CD4-positive, CD25-positive, alpha-beta regulatory T cell (primary cell): Measurements from ENCODE around the gene XRCC4. TPM values are rescaled to one million over a fixed set of nuclear protein-coding genes. Genes with fewer than 3 reads are reported as not detected.

ENCODE experiments used
- ATAC-seq, 2 donors: fragments of 150-1000 bp; cut with Tn5 transposase; one replicate each; pipeline ENCODE4 v1.10.0; 2021; ENCODE audit warnings: low read depth in 2 of 2, moderate number of reproducible peaks in 2 of 2, moderate library complexity in 1 of 2
- DNase-seq, 3 donors: peaks; one replicate each; pipeline versions ENCODE4 v3.0.0 to v3.0.0-alpha.2; 2012 to 2022; ENCODE audit warnings: mixed read lengths in 1 of 3
- H3K27ac ChIP-seq: one replicate; pipeline ENCODE4 v1.7.0; 2013; ENCODE audit warnings: mild to moderate bottlenecking, low read length; ENCODE audit not compliant: insufficient read depth, poor library complexity, severe bottlenecking
- H3K27me3 ChIP-seq: one replicate; pipeline ENCODE4 v1.7.0; 2013; ENCODE audit warnings: low read length; ENCODE audit not compliant: control insufficient read depth, insufficient read depth
- H3K36me3 ChIP-seq: one replicate; pipeline ENCODE4 v1.7.0; 2013; ENCODE audit warnings: mild to moderate bottlenecking, low read length, moderate library complexity; ENCODE audit not compliant: control insufficient read depth, insufficient read depth
- H3K4me1 ChIP-seq: 2 replicates; pipeline ENCODE4 v1.7.0; 2013; ENCODE audit warnings: mild to moderate bottlenecking, low read length; ENCODE audit not compliant: insufficient read depth, control insufficient read depth, poor library complexity, severe bottlenecking
- H3K4me3 ChIP-seq: one replicate; pipeline ENCODE4 v1.7.0; 2013; ENCODE audit warnings: low read depth, mild to moderate bottlenecking, low read length, moderate library complexity
- H3K9me3 ChIP-seq, 2 experiments: 1 replicate in 1 of 2; 2 replicates in 1 of 2; pipeline ENCODE4 v1.7.0; 2013; ENCODE audit warnings: low read length in 2 of 2, mild to moderate bottlenecking in 1 of 2, moderate library complexity in 1 of 2; ENCODE audit not compliant: control insufficient read depth in 2 of 2
- H3K27ac Mint-ChIP-seq, 3 donors: one replicate each; pipeline ENCODE4 v1.8.0; 2020 to 2022; ENCODE audit warnings: mild to moderate bottlenecking in 3 of 3, mixed read lengths in 3 of 3, moderate library complexity in 2 of 3
- H3K27me3 Mint-ChIP-seq: one replicate; pipeline ENCODE4 v1.8.0; 2022; ENCODE audit warnings: mild to moderate bottlenecking, mixed read lengths
- H3K36me3 Mint-ChIP-seq: one replicate; pipeline ENCODE4 v1.8.0; 2020; ENCODE audit warnings: mixed read lengths
- H3K4me1 Mint-ChIP-seq, 4 donors: one replicate each; pipeline ENCODE4 v1.8.0; 2020 to 2022; ENCODE audit warnings: mixed read lengths in 4 of 4, mild to moderate bottlenecking in 1 of 4
- H3K4me3 Mint-ChIP-seq, 4 donors: one replicate each; pipeline ENCODE4 v1.8.0; 2020 to 2022; ENCODE audit warnings: mild to moderate bottlenecking in 4 of 4, mixed read lengths in 4 of 4, moderate library complexity in 3 of 4
- H3K9me3 Mint-ChIP-seq, 7 donors: one replicate each; pipeline ENCODE4 v1.8.0; 2020 to 2022; ENCODE audit warnings: mixed read lengths in 7 of 7, mild to moderate bottlenecking in 3 of 7, moderate library complexity in 2 of 7
- polyA plus RNA-seq, 4 donors: library from polyadenylated mRNA; unstranded; fragments of 300-500 nt; fragmentation: Illumina TruSeq; gene quantifications; one replicate each; pipeline ENCODE4 v1.2.3, GENCODE V29; 2021
- total RNA-seq: library from RNA; stranded (reverse); gene quantifications from one replicate; pipeline ENCODE4 v1.2.3, GENCODE V29; 2022

The XRCC4 gene
- total and polyA plus RNA-seq, 5 donors from 2014 or later, result 3.8 to 10.1 (median 6.2) TPM

GRCh38 chr5:83364312-83365299 is 287.3 kb downstream of the XRCC4 start:
- Histone ChIP-seq H3K4me1 (no peaks in the 10 kb centered on the region), H3K9me3 (no peaks in the 10 kb centered on the region), H3K4me3 (no peak overlapping the region), H3K36me3 (no peaks in the 10 kb centered on the region), H3K27ac (no peak overlapping the region), H3K27me3 (no peaks in the 10 kb centered on the region)
- Mint-ChIP-seq H3K36me3 (no peaks in the 10 kb centered on the region), H3K4me1 (peaks cover 0 to 3% (median 0%) of the 10 kb centered on the region in 4 donors), H3K4me3 (no peak overlapping the region), H3K27ac (no peak overlapping the region), H3K27me3 (no peaks in the 10 kb centered on the region), H3K9me3 (peaks cover 0 to 5% (median 3%) of the 10 kb centered on the region in 7 donors)
- no peak for DNase-seq
- no peak for ATAC-seq

- H3K27ac Mint-ChIP-seq, result no peak overlapping the region
- Histone ChIP-seq H3K4me1 (no peaks in the 10 kb centered on the region), H3K36me3 (no peaks in the 10 kb centered on the region), H3K27ac (no peak overlapping the region), H3K4me3 (no peak overlapping the region), H3K9me3 (no peaks in the 10 kb centered on the region), H3K27me3 (no peaks in the 10 kb centered on the region)
- H3K9me3 Mint-ChIP-seq, result peaks cover 0 to 6% (median 2%) of the 10 kb centered on the region in 7 donors
- no peaks in the 10 kb centered on the region for H3K36me3 Mint-ChIP-seq
- H3K4me1 Mint-ChIP-seq, result no peaks in the 10 kb centered on the region
- H3K27me3 Mint-ChIP-seq, result no peaks in the 10 kb centered on the region
- no peak for DNase-seq
- ATAC-seq, result no peak
- no peak overlapping the region for H3K4me3 Mint-ChIP-seq
Observed at GRCh38 chr5:83368319-83368718, 291.0 kb downstream of the XRCC4 start.

- H3K9me3 ChIP-seq, result no peaks in the 10 kb centered on the region
- H3K27me3 ChIP-seq, result no peaks in the 10 kb centered on the region
- H3K27ac ChIP-seq, result no peak overlapping the region
- no peaks in the 10 kb centered on the region for H3K27me3 Mint-ChIP-seq
- no peaks in the 10 kb centered on the region for H3K36me3 ChIP-seq
- no peak overlapping the region for H3K4me3 ChIP-seq
- no peaks in the 10 kb centered on the region for H3K4me1 Mint-ChIP-seq
- no peaks in the 10 kb centered on the region for H3K4me1 ChIP-seq
- peaks cover 0 to 6% (median 2%) of the 10 kb centered on the region in 7 donors for H3K9me3 Mint-ChIP-seq
- no peak overlapping the region for H3K27ac Mint-ChIP-seq
- H3K36me3 Mint-ChIP-seq, result no peaks in the 10 kb centered on the region
- ATAC-seq, result no peak
- no peak overlapping the region for H3K4me3 Mint-ChIP-seq
- DNase-seq, result no peak
Observed at GRCh38 chr5:83368835-83369234, 291.5 kb downstream of the XRCC4 start.

GRCh38 chr5:83370957-83371356 is 293.6 kb downstream of the XRCC4 start:
- H3K36me3 ChIP-seq, result no peaks in the 10 kb centered on the region
- no peaks in the 10 kb centered on the region for H3K9me3 ChIP-seq
- H3K27ac ChIP-seq, result no peak overlapping the region
- H3K27me3 ChIP-seq, result no peaks in the 10 kb centered on the region
- Mint-ChIP-seq H3K4me1 (no peaks in the 10 kb centered on the region), H3K9me3 (peaks cover 0 to 6% (median 2%) of the 10 kb centered on the region in 7 donors), H3K27me3 (no peaks in the 10 kb centered on the region), H3K36me3 (no peaks in the 10 kb centered on the region), H3K27ac (no peak overlapping the region), H3K4me3 (no peak overlapping the region)
- no peak for DNase-seq
- H3K4me1 ChIP-seq, result no peaks in the 10 kb centered on the region
- ATAC-seq, result no peak
- H3K4me3 ChIP-seq, result no peak overlapping the region

GRCh38 chr5:83371726-83372125 is 294.4 kb downstream of the XRCC4 start:
- H3K9me3 ChIP-seq, result no peaks in the 10 kb centered on the region
- H3K36me3 Mint-ChIP-seq, result no peaks in the 10 kb centered on the region
- H3K9me3 Mint-ChIP-seq, result peaks cover 0 to 6% (median under 1%) of the 10 kb centered on the region in 7 donors
- H3K27ac Mint-ChIP-seq, result no peak overlapping the region
- DNase-seq (no peak), ATAC-seq (no peak)
- H3K4me1 Mint-ChIP-seq, result no peaks in the 10 kb centered on the region
- no peak overlapping the region for H3K4me3 ChIP-seq
- H3K36me3 ChIP-seq, result no peaks in the 10 kb centered on the region
- no peak overlapping the region for H3K27ac ChIP-seq
- H3K27me3 ChIP-seq, result no peaks in the 10 kb centered on the region
- H3K27me3 Mint-ChIP-seq, result no peaks in the 10 kb centered on the region
- no peaks in the 10 kb centered on the region for H3K4me1 ChIP-seq
- H3K4me3 Mint-ChIP-seq, result no peak overlapping the region

GRCh38 chr5:83374547-83374946 is 297.2 kb downstream of the XRCC4 start:
- Histone ChIP-seq H3K9me3 (no peaks in the 10 kb centered on the region), H3K27ac (no peak overlapping the region), H3K27me3 (no peaks in the 10 kb centered on the region), H3K36me3 (no peaks in the 10 kb centered on the region), H3K4me1 (no peaks in the 10 kb centered on the region), H3K4me3 (no peak overlapping the region)
- no peaks in the 10 kb centered on the region for H3K4me1 Mint-ChIP-seq
- ATAC-seq, result no peak
- DNase-seq, result no peak
- peaks cover 4% of the 10 kb centered on the region for H3K27me3 Mint-ChIP-seq
- H3K4me3 Mint-ChIP-seq, result no peak overlapping the region
- no peak overlapping the region for H3K27ac Mint-ChIP-seq
- H3K36me3 Mint-ChIP-seq, result no peaks in the 10 kb centered on the region
- H3K9me3 Mint-ChIP-seq, result peaks cover 0 to 6% (median 0%) of the 10 kb centered on the region in 7 donors

- Mint-ChIP-seq H3K4me3 (no peak overlapping the region), H3K4me1 (no peaks in the 10 kb centered on the region), H3K27ac (no peak overlapping the region), H3K36me3 (no peaks in the 10 kb centered on the region), H3K9me3 (peaks cover 0 to 6% (median 0%) of the 10 kb centered on the region in 7 donors), H3K27me3 (peaks cover 5% of the 10 kb centered on the region)
- DNase-seq, result no peak
- H3K36me3 ChIP-seq, result no peaks in the 10 kb centered on the region
- no peak overlapping the region for H3K4me3 ChIP-seq
- peaks cover under 1% of the 10 kb centered on the region for H3K27me3 ChIP-seq
- no peak for ATAC-seq
- H3K4me1 ChIP-seq, result no peaks in the 10 kb centered on the region
- H3K27ac ChIP-seq, result no peak overlapping the region
- H3K9me3 ChIP-seq, result no peaks in the 10 kb centered on the region
Observed at GRCh38 chr5:83375049-83375745, 297.9 kb downstream of the XRCC4 start.
